ENCODE measurements around the gene HDAC4.

HDAC4 gene

GRCh38 chr2:239381709-239382134 lies 19.1 kb downstream of the HDAC4 start:
- DNase-seq, result no peak

- peak; percentile 19 for DNase-seq
These were observed 19.8 kb downstream of the HDAC4 start for GRCh38 chr2:239380831-239381708.

GRCh38 chr2:239379641-239380170 lies 21.1 kb downstream of the HDAC4 start:
- DNase-seq, result no peak

- DNase-seq, result no peak
These were observed 21.7 kb downstream of the HDAC4 start for GRCh38 chr2:239378918-239379640.

- no peak for DNase-seq
These were observed 22.6 kb downstream of the HDAC4 start for GRCh38 chr2:239378021-239378917.

- DNase-seq, result no peak
These were observed 23.2 kb downstream of the HDAC4 start for GRCh38 chr2:239377591-239377990.

- no peak for DNase-seq
These were observed 23.8 kb downstream of the HDAC4 start for GRCh38 chr2:239376942-239377531.

GRCh38 chr2:239376351-239376750 lies 24.5 kb downstream of the HDAC4 start:
- no peak for DNase-seq

GRCh38 chr2:239375278-239376061 lies 25.4 kb downstream of the HDAC4 start:
- DNase-seq, result no peak

- no peak for DNase-seq
These were observed 25.9 kb downstream of the HDAC4 start for GRCh38 chr2:239374896-239375277.

GRCh38 chr2:239372835-239373234 lies 28.0 kb downstream of the HDAC4 start:
- DNase-seq, result no peak

- DNase-seq, result no peak
These were observed 28.8 kb downstream of the HDAC4 start for GRCh38 chr2:239371726-239372686.

GRCh38 chr2:239370876-239371725 lies 29.7 kb downstream of the HDAC4 start:
- no peak for DNase-seq

GRCh38 chr2:239370403-239370802 lies 30.4 kb downstream of the HDAC4 start:
- DNase-seq, result no peak

- DNase-seq, result peak; percentile 55
These were observed 31.1 kb downstream of the HDAC4 start for GRCh38 chr2:239369631-239370161.

GRCh38 chr2:239368906-239369552 lies 31.8 kb downstream of the HDAC4 start:
- DNase-seq, result no peak

GRCh38 chr2:239368321-239368720 lies 32.5 kb downstream of the HDAC4 start:
- no peak for DNase-seq

GRCh38 chr2:239366740-239367139 lies 34.1 kb downstream of the HDAC4 start:
- no peak for DNase-seq
